Lung (tissue), 12 donors: ENCODE results near the gene COMT. TPM values are rescaled to one million over a fixed set of nuclear protein-coding genes. Genes with fewer than 3 reads are reported as not detected.

ENCODE experiments used
- ATAC-seq: fragments of 200-7000 bp; cut with Tn5 transposase; one replicate; pipeline ENCODE4 v1.9.1; 2020; ENCODE audit warnings: moderate number of reproducible peaks; ENCODE audit not compliant: insufficient read depth, low FRiP score
- DNase-seq, 3 donors: peaks; one replicate each; pipeline ENCODE4 v3.0.0-alpha.2; 2013 to 2017
- H3K27ac ChIP-seq, 2 donors: one replicate each; pipeline ENCODE4 v1.5.1; 2013; ENCODE audit warnings: mild to moderate bottlenecking in 2 of 2, moderate library complexity in 2 of 2, control low read depth in 1 of 2, inconsistent platforms in 1 of 2, low read depth in 1 of 2, low read length in 1 of 2
- H3K27me3 ChIP-seq, 3 donors: one replicate each; pipeline ENCODE4 v1.5.1; 2013; ENCODE audit warnings: low read length in 2 of 3; ENCODE audit not compliant: control insufficient read depth in 3 of 3, insufficient read depth in 3 of 3
- H3K36me3 ChIP-seq, 4 donors: one replicate each; pipeline ENCODE4 v1.5.1; 2013; ENCODE audit warnings: low read length in 4 of 4, mild to moderate bottlenecking in 1 of 4, moderate library complexity in 1 of 4; ENCODE audit not compliant: control insufficient read depth in 4 of 4, insufficient read depth in 4 of 4
- H3K4me1 ChIP-seq, 5 donors: one replicate each; pipeline ENCODE4 v1.5.1; 2013; ENCODE audit warnings: low read length in 5 of 5, mild to moderate bottlenecking in 2 of 5, moderate library complexity in 1 of 5; ENCODE audit not compliant: control insufficient read depth in 5 of 5, insufficient read depth in 5 of 5
- H3K4me3 ChIP-seq: one replicate; pipeline ENCODE4 v1.5.1; 2013; ENCODE audit warnings: mild to moderate bottlenecking, control low read depth, moderate library complexity
- H3K9ac ChIP-seq, 2 donors: one replicate each; pipeline ENCODE4 v1.5.1; 2013; ENCODE audit warnings: low read length in 2 of 2, control low read depth in 1 of 2; ENCODE audit not compliant: insufficient read depth in 1 of 2
- H3K9me3 ChIP-seq, 4 donors: one replicate each; pipeline ENCODE4 v1.5.1; 2013; ENCODE audit warnings: low read length in 3 of 4, mild to moderate bottlenecking in 1 of 4, moderate library complexity in 1 of 4; ENCODE audit not compliant: control insufficient read depth in 4 of 4, insufficient read depth in 3 of 4
- CTCF ChIP-seq: IDR thresholded peaks from 2 replicates; pipeline ENCODE4 v1.5.1; 2012; ENCODE audit warnings: mild to moderate bottlenecking; ENCODE audit errors: control extremely low read depth, extremely low read depth
- WGBS, 2 donors: extraction: QIAGEN DNeasy Blood & Tissue Kit; methylation state at CpG; one replicate each; pipeline ENCODE4 v1.1.7; 2013; 5-methylcytosine and 5-hydroxymethylcytosine counted together
- polyA plus RNA-seq, 2 donors: library from polyadenylated mRNA; stranded (reverse); fragments of 200-250 nt; gene quantifications; one replicate each; pipeline ENCODE4 v1.2.1, GENCODE V29; 2013
- total RNA-seq, 2 donors: library from RNA; depleted of rRNA in 1 of 2; stranded (reverse); fragments of >200 nt in 1 of 2; gene quantifications; one replicate each; pipeline ENCODE4 v1.2.1, GENCODE V29; 2014 to 2021
- donor health status: control.
- donor health status: control.
- donor health status: Bipolar disorder and iron deficiency.
- donor health status: healthy.
- donor health status: DM: yes; HTN: yes; CAD: no.

Gene COMT
- total and polyA plus RNA-seq, 4 donors = 147 to 272 (median 208) TPM

GRCh38 chr22:19967850-19968449 is 26.4 kb downstream of the COMT start:
- WGBS, 2 donors = 93 to 95% methylated on average over 7 of the region's 7 CpGs
- no peak for ATAC-seq
- Histone ChIP-seq H3K36me3 (peaks cover 0 to 48% (median 4%) of the 10 kb centered on the region in 4 donors), H3K27ac (no peak overlapping the region), H3K9me3 (no peaks in the 10 kb centered on the region), H3K4me1 (peaks cover 0 to 8% (median 3%) of the 10 kb centered on the region in 5 donors), H3K27me3 (no peaks in the 10 kb centered on the region), H3K9ac (no peak overlapping the region), H3K4me3 (no peak overlapping the region)
- TF ChIP-seq CTCF = no peak
- no peak for DNase-seq

GRCh38 chr22:19968450-19968891 is 26.9 kb downstream of the COMT start:
- no peak for DNase-seq

GRCh38 chr22:19969141-19969928 is 27.8 kb downstream of the COMT start:
- no peaks in the 10 kb centered on the region for H3K9me3 ChIP-seq
- no peak overlapping the region for H3K9ac ChIP-seq
- no peak for TF ChIP-seq CTCF
- peaks cover 0 to 8% (median 3%) of the 10 kb centered on the region in 5 donors for H3K4me1 ChIP-seq
- H3K36me3 ChIP-seq = peaks cover 0 to 39% (median 2%) of the 10 kb centered on the region in 4 donors
- DNase-seq = no peak
- no peak for ATAC-seq
- H3K4me3 ChIP-seq = no peak overlapping the region
- H3K27ac ChIP-seq = no peak overlapping the region
- WGBS, 2 donors = 84 to 88% methylated on average over 11 of the region's 11 CpGs
- no peaks in the 10 kb centered on the region for H3K27me3 ChIP-seq

More at GRCh38 chr22:19968450-19968891, 26.9 kb downstream of the COMT start:
- no peak for TF ChIP-seq CTCF
- Histone ChIP-seq H3K27me3 (no peaks in the 10 kb centered on the region), H3K4me3 (no peak overlapping the region), H3K27ac (no peak overlapping the region), H3K4me1 (peaks cover 0 to 8% (median 3%) of the 10 kb centered on the region in 5 donors), H3K36me3 (peaks cover 0 to 47% (median 4%) of the 10 kb centered on the region in 4 donors), H3K9ac (no peak overlapping the region), H3K9me3 (no peaks in the 10 kb centered on the region)
- no peak for ATAC-seq
- WGBS, 2 donors = 90 to 92% methylated on average over 18 of the region's 18 CpGs
